Measurements from ENCODE around the gene SNX30.

The SNX30 gene

GRCh38 chr9:112752334-112753125 lies 2.0 kb downstream of the SNX30 start:
- DNase-seq: no peak

- no peak for DNase-seq
Observed at GRCh38 chr9:112753725-112754124, 3.2 kb downstream of the SNX30 start.

GRCh38 chr9:112754578-112754977 lies 4.0 kb downstream of the SNX30 start:
- no peak for DNase-seq

GRCh38 chr9:112755016-112755427 lies 4.5 kb downstream of the SNX30 start:
- DNase-seq: no peak

- no peak for DNase-seq
Observed at GRCh38 chr9:112755675-112756074, 5.1 kb downstream of the SNX30 start.

GRCh38 chr9:112757282-112757883 lies 6.8 kb downstream of the SNX30 start:
- no peak for DNase-seq

GRCh38 chr9:112757940-112758339 lies 7.4 kb downstream of the SNX30 start:
- no peak for DNase-seq

GRCh38 chr9:112760821-112761220 lies 10.3 kb downstream of the SNX30 start:
- no peak for DNase-seq

GRCh38 chr9:112761912-112762655 lies 11.5 kb downstream of the SNX30 start:
- no peak for DNase-seq

GRCh38 chr9:112762726-112763518 lies 12.4 kb downstream of the SNX30 start:
- DNase-seq: no peak

GRCh38 chr9:112764344-112764743 lies 13.8 kb downstream of the SNX30 start:
- no peak for DNase-seq

GRCh38 chr9:112764837-112765236 lies 14.3 kb downstream of the SNX30 start:
- no peak for DNase-seq

GRCh38 chr9:112765281-112765680 lies 14.7 kb downstream of the SNX30 start:
- DNase-seq: no peak

GRCh38 chr9:112771359-112772214 lies 21.0 kb downstream of the SNX30 start:
- DNase-seq: no peak

- DNase-seq: no peak
Observed at GRCh38 chr9:112772215-112772509, 21.6 kb downstream of the SNX30 start.

- no peak for DNase-seq
Observed at GRCh38 chr9:112772551-112772950, 22.0 kb downstream of the SNX30 start.

GRCh38 chr9:112774006-112774996 lies 23.7 kb downstream of the SNX30 start:
- no peak for DNase-seq

GRCh38 chr9:112777914-112778313 lies 27.4 kb downstream of the SNX30 start:
- DNase-seq: no peak

GRCh38 chr9:112780450-112781036 lies 30.0 kb downstream of the SNX30 start:
- DNase-seq: no peak

GRCh38 chr9:112782218-112782617 lies 31.7 kb downstream of the SNX30 start:
- no peak for DNase-seq

GRCh38 chr9:112783551-112783954 lies 33.0 kb downstream of the SNX30 start:
- DNase-seq: no peak

Measured in GDM1 (cell line).